Sigmoid colon (tissue), 4 donors: ENCODE measurements around the gene PHF21A.

ENCODE experiments used
- CTCF ChIP-seq, 4 experiments: fragments of 450-650 bp in 3 of 4; fragments of 200-600 bp in 1 of 4; IDR thresholded peaks; one replicate each; pipeline ENCODE4 v1.5.1; 2016 to 2019; ENCODE audit warnings: antibody characterized with exemption in 4 of 4, mild to moderate bottlenecking in 3 of 4, moderate library complexity in 2 of 4
- EP300 ChIP-seq, 4 donors: sonication (generic); formaldehyde crosslinking; IDR thresholded peaks; one replicate each; pipeline ENCODE4 v1.6.1; 2017; ENCODE audit warnings: antibody characterized with exemption in 4 of 4
- POLR2AphosphoS5 ChIP-seq, 4 donors: sonication (generic); formaldehyde crosslinking; IDR thresholded peaks; one replicate each; pipeline ENCODE4 v1.6.1; 2017; ENCODE audit warnings: antibody characterized with exemption in 4 of 4

DNA sequence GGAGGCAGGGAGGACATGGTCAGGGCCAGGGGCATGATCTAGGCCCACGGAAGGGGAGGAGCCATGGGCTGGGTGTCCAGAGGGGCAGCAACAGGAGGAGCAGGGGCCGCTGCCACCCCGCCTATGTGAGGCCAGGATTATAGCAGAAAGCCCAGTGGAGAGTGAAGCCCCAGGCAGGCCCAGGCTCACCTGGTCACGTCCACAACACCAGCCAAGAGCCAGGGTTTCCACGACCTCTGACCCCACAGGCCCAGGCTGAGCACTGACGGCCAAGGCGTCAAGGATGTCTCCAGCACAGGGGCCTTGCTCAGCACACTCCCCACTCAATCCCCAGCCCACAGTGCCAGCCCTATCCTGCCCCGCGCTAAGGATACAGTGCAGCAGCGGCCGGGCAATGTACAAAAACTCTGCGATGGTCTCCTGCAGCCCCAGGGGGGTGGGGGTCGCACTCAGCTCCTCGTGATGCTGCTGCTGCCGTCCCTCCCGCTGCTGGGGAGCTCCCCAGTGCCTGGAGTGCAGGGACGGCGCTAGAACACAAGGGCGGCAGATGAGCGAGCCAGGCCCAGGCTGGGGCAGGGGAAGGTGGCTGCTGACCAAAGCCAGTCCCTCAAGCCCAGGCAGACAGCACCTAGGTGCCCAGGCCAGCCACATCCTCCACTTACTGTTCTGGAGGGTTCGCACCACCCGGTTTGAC is 207.2 kb downstream of the PHF21A start:
- TF ChIP-seq CTCF (IDR thresholded peaks at IDR 0.05) (no peak), POLR2AphosphoS5 (IDR thresholded peaks at IDR 0.05) (no peak), EP300 (IDR thresholded peaks at IDR 0.05) (no peak)
